ENCODE data around the gene SURF2. TPM values are rescaled to one million over a fixed set of nuclear protein-coding genes. Genes with fewer than 3 reads are reported as not detected.
"Not testable (repeated sequence)": the region's sequence is repeated elsewhere in the genome, so short reads cannot be mapped to it uniquely, and the experiment has no call there.

SURF2 gene
- total RNA-seq, 2 donors from 2014 or later = 20.0 to 27.0 TPM

DNA sequence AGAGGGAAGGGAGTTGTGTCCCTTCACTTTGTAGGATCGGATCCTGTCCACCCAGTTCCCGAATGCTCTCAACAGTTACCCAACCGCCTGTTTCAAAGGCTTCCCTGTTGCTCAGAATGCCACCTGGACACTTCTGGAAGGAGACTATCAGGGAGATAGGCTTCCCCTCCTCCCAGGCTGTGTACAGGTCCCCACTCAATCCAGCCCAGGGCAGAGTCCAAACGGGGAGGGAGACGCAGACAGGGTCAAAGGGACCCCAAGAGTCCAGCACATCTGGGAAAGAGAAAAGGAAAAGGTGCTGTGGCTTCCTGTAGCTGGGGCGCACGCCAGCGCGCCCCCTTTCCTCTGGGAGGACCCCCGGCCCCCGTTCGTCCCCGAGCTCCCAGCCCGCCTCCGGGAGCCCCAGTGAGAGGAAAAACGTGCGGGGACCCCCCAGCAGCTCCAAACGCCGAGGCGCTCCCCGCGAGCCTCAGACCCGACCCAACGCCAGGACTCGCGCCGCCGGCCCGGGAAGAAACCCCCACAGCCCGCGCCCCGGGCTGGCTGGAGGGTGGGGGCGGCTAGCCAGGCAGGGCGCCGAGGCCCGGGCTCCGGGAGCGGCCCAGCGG, 18.9 kb downstream of the SURF2 start:
- TF ChIP-seq, protein P1, sequence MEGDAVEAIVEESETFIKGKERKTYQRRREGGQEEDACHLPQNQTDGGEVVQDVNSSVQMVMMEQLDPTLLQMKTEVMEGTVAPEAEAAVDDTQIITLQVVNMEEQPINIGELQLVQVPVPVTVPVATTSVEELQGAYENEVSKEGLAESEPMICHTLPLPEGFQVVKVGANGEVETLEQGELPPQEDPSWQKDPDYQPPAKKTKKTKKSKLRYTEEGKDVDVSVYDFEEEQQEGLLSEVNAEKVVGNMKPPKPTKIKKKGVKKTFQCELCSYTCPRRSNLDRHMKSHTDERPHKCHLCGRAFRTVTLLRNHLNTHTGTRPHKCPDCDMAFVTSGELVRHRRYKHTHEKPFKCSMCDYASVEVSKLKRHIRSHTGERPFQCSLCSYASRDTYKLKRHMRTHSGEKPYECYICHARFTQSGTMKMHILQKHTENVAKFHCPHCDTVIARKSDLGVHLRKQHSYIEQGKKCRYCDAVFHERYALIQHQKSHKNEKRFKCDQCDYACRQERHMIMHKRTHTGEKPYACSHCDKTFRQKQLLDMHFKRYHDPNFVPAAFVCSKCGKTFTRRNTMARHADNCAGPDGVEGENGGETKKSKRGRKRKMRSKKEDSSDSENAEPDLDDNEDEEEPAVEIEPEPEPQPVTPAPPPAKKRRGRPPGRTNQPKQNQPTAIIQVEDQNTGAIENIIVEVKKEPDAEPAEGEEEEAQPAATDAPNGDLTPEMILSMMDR (IDR thresholded peaks at IDR 0.05) = no peak
- peak in 2 of 3 donors; percentile 52 to 58 for TF ChIP-seq POLR2A (IDR thresholded peaks at IDR 0.05)
- DNase-seq = peak; percentile 50 to 68 (median 58)
- H3K4me3 ChIP-seq = peak overlapping the region; percentile 77 to 87
- intact Hi-C loops (cut with DNase I) = no loop called here
- no peaks in the 10 kb centered on the region for H3K27me3 ChIP-seq
- ATAC-seq = peak; percentile 27
- H3K36me3 ChIP-seq (replicated peaks in 1 of 2; ENCODE audit: insufficient read depth in 1 of 2, low read depth in 2 of 2) = no peaks in the 10 kb centered on the region
- H3K27ac ChIP-seq = peak overlapping the region; percentile 90 to 98 (median 98)
- 1% methylated on average over 5 to 39 of the region's 39 CpGs for WGBS, 2 donors
- no peaks in the 10 kb centered on the region for H3K9me3 ChIP-seq
- H3K4me1 ChIP-seq = peaks cover 54% of the 10 kb centered on the region

GRCh38 chr9:133375724-133376654, 19.6 kb downstream of the SURF2 start, which contains the start of the genes STKLD1 and SURF4:
Gene STKLD1, plus strand, starts transcription at chr9:133376366. Its CDS starts 108 bp downstream, at chr9:133376474.
Gene SURF4, minus strand, starts transcription at chr9:133376060. Its CDS starts 91 bp downstream, at chr9:133375969.
- H3K4me1 ChIP-seq = peaks cover 47% of the 10 kb centered on the region
- 0 to 3% methylated on average over 14 to 117 of the region's 120 CpGs for WGBS, 2 donors
- no peaks in the 10 kb centered on the region for H3K27me3 ChIP-seq
- TF ChIP-seq, protein P1 (IDR thresholded peaks at IDR 0.05) = peak in 2 of 7 experiments; percentile 45 to 48
- TF ChIP-seq POLR2A (IDR thresholded peaks at IDR 0.05) = peak; percentile 55 to 96 (median 73)
- DNase-seq = peak; percentile 97 to 98 (median 97)
- peak within 1 kb of the TSS; percentile 82 to 87 for H3K4me3 ChIP-seq
- no peaks in the 10 kb centered on the region for H3K36me3 ChIP-seq (replicated peaks in 1 of 2; ENCODE audit: insufficient read depth in 1 of 2, low read depth in 2 of 2)
- ATAC-seq = peak; percentile 95
- intact Hi-C loops (cut with DNase I) = no loop called here
- peak within 1 kb of the TSS; percentile 90 to 98 (median 98) for H3K27ac ChIP-seq
- no peaks in the 10 kb centered on the region for H3K9me3 ChIP-seq

DNA sequence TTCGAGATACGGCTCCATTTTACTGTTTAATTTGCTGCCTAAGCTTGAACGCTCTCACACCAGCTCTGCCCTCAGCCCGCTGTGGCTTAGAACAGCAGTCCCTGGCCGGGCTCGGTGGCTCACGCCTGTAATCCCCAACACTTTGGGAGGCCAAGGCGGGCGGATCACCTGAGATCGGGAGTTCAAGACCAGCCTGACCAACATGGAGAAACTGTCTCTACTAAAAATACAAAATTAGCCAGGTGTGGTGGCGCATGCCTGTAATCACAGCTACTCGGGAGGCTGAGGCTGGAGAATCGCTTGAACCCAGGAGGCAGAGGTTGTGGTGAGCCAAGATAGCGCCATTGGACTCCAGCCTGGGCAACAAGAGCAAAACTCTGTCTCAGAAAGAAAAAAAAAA, 20.9 kb downstream of the SURF2 start:
- H3K36me3 ChIP-seq (replicated peaks in 1 of 2; ENCODE audit: insufficient read depth in 1 of 2, low read depth in 2 of 2); H3K4me3 ChIP-seq; intact Hi-C loops (cut with DNase I); H3K27ac ChIP-seq; ATAC-seq; DNase-seq; H3K9me3 ChIP-seq; H3K27me3 ChIP-seq: not testable (repeated sequence)
- 77 to 82% methylated on average over 14 of the region's 14 CpGs for WGBS, 2 donors
- peaks cover 34% of the 10 kb centered on the region for H3K4me1 ChIP-seq

DNA sequence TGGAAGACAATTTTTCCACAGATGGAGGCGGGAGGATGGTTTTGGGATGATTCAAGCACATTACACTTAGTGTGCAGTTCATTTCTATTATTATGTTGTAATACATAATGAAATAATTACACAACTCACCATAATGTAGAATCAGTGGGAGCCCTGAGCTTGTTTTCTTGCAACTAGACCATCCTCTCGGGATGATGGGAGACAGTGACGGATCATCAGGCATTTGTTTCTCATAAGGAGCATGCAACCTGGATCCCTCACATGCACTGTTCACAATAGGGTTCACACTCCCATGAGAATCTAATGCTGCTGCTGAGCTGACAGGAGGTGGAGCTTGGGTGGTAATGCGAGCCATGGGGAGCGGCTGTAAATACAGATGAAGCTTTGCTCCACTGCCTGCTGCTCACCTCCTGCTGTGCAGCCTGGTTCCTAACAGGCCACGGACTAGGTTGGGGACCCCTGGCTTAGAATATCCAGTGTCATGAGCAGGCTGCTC, 21.4 kb downstream of the SURF2 start:
- Histone ChIP-seq H3K36me3 (replicated peaks in 1 of 2; ENCODE audit: insufficient read depth in 1 of 2, low read depth in 2 of 2) (no peaks in the 10 kb centered on the region), H3K4me1 (peaks cover 29% of the 10 kb centered on the region), H3K27ac (no peak overlapping the region), H3K9me3 (no peaks in the 10 kb centered on the region), H3K27me3 (no peaks in the 10 kb centered on the region), H3K4me3 (no peak overlapping the region)
- intact Hi-C loops (cut with DNase I) = no loop called here
- peak in 1 of 4 donors; percentile 45 for DNase-seq
- no peak for ATAC-seq
- TF ChIP-seq, protein P1 (IDR thresholded peaks at IDR 0.05) = no peak
- no peak for TF ChIP-seq POLR2A (IDR thresholded peaks at IDR 0.05)
- WGBS, 2 donors = 59 to 62% methylated on average over 6 of the region's 6 CpGs

GRCh38 chr9:133378408-133378962, 22.1 kb downstream of the SURF2 start:
- intact Hi-C loops (cut with DNase I) = no loop called here
- no peaks in the 10 kb centered on the region for H3K27me3 ChIP-seq
- ATAC-seq = no peak
- H3K27ac ChIP-seq = no peak overlapping the region
- 82% methylated on average over 1 of the region's 1 CpG for WGBS, 2 donors
- no peak overlapping the region for H3K4me3 ChIP-seq
- TF ChIP-seq POLR2A (IDR thresholded peaks at IDR 0.05) = no peak
- TF ChIP-seq, protein P1 (IDR thresholded peaks at IDR 0.05) = no peak
- H3K4me1 ChIP-seq = peaks cover 22% of the 10 kb centered on the region
- no peak for DNase-seq
- H3K9me3 ChIP-seq = no peaks in the 10 kb centered on the region
- no peaks in the 10 kb centered on the region for H3K36me3 ChIP-seq (replicated peaks in 1 of 2; ENCODE audit: insufficient read depth in 1 of 2, low read depth in 2 of 2)
